ENCODE data around the gene SNX3. TPM values are rescaled to one million over a fixed set of nuclear protein-coding genes. Genes with fewer than 3 reads are reported as not detected.

SNX3 gene
- total RNA-seq, 1 experiment from 2014 or later, result 102 TPM

- Histone ChIP-seq H3K9me3 (ENCODE audit: insufficient read depth, low read depth) (no peaks in the 10 kb centered on the region), H3K4me1 (replicated peaks; ENCODE audit: insufficient read depth) (no peaks in the 10 kb centered on the region), H3K27me3 (ENCODE audit: insufficient read depth, low read depth) (peaks cover 16% of the 10 kb centered on the region), H4K20me1 (ENCODE audit: insufficient read depth) (no peaks in the 10 kb centered on the region), H3K9me2 (ENCODE audit: insufficient read depth) (no peaks in the 10 kb centered on the region), H3K4me2 (no peak overlapping the region), H3K79me2 (ENCODE audit: low read depth) (no peaks in the 10 kb centered on the region), H3F3A (ENCODE audit: insufficient read depth, low read depth) (no peaks in the 10 kb centered on the region), H3K27ac (no peak overlapping the region), H3K36me3 (ENCODE audit: low read depth) (no peaks in the 10 kb centered on the region), H3K4me3 (no peak overlapping the region), H2AFZ (no peak overlapping the region)
- no TSS peak for BruUV-seq (replicated peaks)
- intact Hi-C loops (cut with micrococcal nuclease; ENCODE audit: unreplicated experiment), result no loop called here
- DNase-seq, result no peak
- TF ChIP-seq, protein P1, sequence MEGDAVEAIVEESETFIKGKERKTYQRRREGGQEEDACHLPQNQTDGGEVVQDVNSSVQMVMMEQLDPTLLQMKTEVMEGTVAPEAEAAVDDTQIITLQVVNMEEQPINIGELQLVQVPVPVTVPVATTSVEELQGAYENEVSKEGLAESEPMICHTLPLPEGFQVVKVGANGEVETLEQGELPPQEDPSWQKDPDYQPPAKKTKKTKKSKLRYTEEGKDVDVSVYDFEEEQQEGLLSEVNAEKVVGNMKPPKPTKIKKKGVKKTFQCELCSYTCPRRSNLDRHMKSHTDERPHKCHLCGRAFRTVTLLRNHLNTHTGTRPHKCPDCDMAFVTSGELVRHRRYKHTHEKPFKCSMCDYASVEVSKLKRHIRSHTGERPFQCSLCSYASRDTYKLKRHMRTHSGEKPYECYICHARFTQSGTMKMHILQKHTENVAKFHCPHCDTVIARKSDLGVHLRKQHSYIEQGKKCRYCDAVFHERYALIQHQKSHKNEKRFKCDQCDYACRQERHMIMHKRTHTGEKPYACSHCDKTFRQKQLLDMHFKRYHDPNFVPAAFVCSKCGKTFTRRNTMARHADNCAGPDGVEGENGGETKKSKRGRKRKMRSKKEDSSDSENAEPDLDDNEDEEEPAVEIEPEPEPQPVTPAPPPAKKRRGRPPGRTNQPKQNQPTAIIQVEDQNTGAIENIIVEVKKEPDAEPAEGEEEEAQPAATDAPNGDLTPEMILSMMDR (conservative IDR thresholded peaks at IDR 0.05), result no peak; the same call in 1 of the 2 replicates
- TF ChIP-seq EZH2 (IDR thresholded peaks at IDR 0.05; ENCODE audit: low read depth), result no peak
- CTCF ChIA-PET, result no interaction called here
- POLR2A ChIA-PET (ENCODE audit: unreplicated experiment), result no interaction called here
These were observed 97.6 kb downstream of the SNX3 start for GRCh38 chr6:108163267-108163643.

- H3K79me2 ChIP-seq (ENCODE audit: low read depth), result no peaks in the 10 kb centered on the region
- H3K4me3 ChIP-seq, result no peak overlapping the region
- no peaks in the 10 kb centered on the region for H3F3A ChIP-seq (ENCODE audit: insufficient read depth, low read depth)
- DNase-seq, result no peak
- peaks cover 16% of the 10 kb centered on the region for H3K27me3 ChIP-seq (ENCODE audit: insufficient read depth, low read depth)
- no peak overlapping the region for H3K27ac ChIP-seq
- H3K9me2 ChIP-seq (ENCODE audit: insufficient read depth), result no peaks in the 10 kb centered on the region
- H3K4me2 ChIP-seq, result no peak overlapping the region
- intact Hi-C loops (cut with micrococcal nuclease; ENCODE audit: unreplicated experiment), result no loop called here
- H3K36me3 ChIP-seq (ENCODE audit: low read depth), result no peaks in the 10 kb centered on the region
- TF ChIP-seq EZH2 (IDR thresholded peaks at IDR 0.05; ENCODE audit: low read depth), result no peak
- H3K9me3 ChIP-seq (ENCODE audit: insufficient read depth, low read depth), result no peaks in the 10 kb centered on the region
- POLR2A ChIA-PET (ENCODE audit: unreplicated experiment), result no interaction called here
- CTCF ChIA-PET, result no interaction called here
- no peaks in the 10 kb centered on the region for H3K4me1 ChIP-seq (replicated peaks; ENCODE audit: insufficient read depth)
- H4K20me1 ChIP-seq (ENCODE audit: insufficient read depth), result no peaks in the 10 kb centered on the region
- no TSS peak for BruUV-seq (replicated peaks)
- H2AFZ ChIP-seq, result no peak overlapping the region
These were observed 99.0 kb downstream of the SNX3 start for GRCh38 chr6:108161724-108162282.

Other genes starting within 250 kb of the SNX3 start
- gene OSTM1, start 186.3 kb downstream of the SNX3 start, total RNA-seq (2021), result 13.7 and 16.0 TPM in 2 replicates
- not detected in 2 replicates for gene NR2E1, start 95.0 kb downstream of the SNX3 start, total RNA-seq (2021)
- 8.9 and 13.4 TPM in 2 replicates for gene AFG1L, start 34.0 kb upstream of the SNX3 start, total RNA-seq (2021)